Measurements from ENCODE around the gene PTPRA. TPM values are rescaled to one million over a fixed set of nuclear protein-coding genes. Genes with fewer than 3 reads are reported as not detected.
"Not testable (repeated sequence)": the region's sequence is repeated elsewhere in the genome, so short reads cannot be mapped to it uniquely, and the experiment has no call there.

The PTPRA gene
- total RNA-seq, 4 donors from 2014 or later, result 80.6 to 121 (median 97.1) TPM

DNA sequence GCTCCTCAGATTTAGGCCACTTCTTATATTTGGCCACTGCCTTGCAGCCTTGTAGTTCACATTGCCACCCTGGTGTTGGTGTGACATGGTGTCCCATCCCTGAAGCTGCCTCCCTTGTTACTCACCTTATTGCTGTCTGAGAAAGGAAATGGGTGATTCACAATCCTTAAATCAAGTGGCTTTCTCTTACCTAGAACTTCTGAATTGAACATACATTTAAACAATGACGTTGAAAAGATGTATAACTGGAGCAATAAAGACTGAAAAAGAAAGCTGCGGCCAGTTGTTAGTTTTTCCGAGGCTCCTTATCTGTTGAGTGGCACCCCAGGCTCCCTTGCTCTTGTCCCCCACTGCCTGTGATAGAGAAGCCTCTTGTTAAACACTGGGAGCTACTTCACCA is 141.4 kb downstream of the PTPRA start:
- DNase-seq, result no peak
- no peak for TF ChIP-seq POLR2A (IDR thresholded peaks at IDR 0.05)
- TF ChIP-seq, protein P1, sequence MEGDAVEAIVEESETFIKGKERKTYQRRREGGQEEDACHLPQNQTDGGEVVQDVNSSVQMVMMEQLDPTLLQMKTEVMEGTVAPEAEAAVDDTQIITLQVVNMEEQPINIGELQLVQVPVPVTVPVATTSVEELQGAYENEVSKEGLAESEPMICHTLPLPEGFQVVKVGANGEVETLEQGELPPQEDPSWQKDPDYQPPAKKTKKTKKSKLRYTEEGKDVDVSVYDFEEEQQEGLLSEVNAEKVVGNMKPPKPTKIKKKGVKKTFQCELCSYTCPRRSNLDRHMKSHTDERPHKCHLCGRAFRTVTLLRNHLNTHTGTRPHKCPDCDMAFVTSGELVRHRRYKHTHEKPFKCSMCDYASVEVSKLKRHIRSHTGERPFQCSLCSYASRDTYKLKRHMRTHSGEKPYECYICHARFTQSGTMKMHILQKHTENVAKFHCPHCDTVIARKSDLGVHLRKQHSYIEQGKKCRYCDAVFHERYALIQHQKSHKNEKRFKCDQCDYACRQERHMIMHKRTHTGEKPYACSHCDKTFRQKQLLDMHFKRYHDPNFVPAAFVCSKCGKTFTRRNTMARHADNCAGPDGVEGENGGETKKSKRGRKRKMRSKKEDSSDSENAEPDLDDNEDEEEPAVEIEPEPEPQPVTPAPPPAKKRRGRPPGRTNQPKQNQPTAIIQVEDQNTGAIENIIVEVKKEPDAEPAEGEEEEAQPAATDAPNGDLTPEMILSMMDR (IDR thresholded peaks at IDR 0.05), result no peak
- no peaks in the 10 kb centered on the region for H3K36me3 ChIP-seq
- no peak overlapping the region for H3K27ac ChIP-seq
- no peaks in the 10 kb centered on the region for H3K9me3 ChIP-seq
- H3K27me3 ChIP-seq, result no peaks in the 10 kb centered on the region
- no peaks in the 10 kb centered on the region for H3K4me1 ChIP-seq
- H3K4me3 ChIP-seq, result no peak overlapping the region
- intact Hi-C loops (cut with DNase I; ENCODE audit: low total_unique reads), result no loop called here

DNA sequence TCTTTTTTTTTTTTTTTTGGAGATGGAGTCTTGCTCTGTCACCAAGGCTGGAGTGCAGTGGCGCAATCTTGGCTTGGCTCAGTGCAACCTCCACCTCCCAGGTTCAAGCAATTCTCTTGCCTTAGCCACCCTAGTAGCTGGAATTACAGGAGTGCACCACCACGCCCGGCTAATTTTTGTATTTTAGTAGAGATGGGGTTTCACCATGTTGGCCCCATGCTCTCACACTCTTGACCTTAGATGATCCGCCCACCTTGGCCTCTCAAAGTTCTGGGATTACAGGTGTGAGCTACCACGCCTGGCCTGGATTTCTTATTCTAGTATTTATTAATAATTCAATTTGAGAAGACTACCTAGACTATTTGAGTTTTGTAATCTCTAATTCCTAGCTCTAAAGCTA is 142.0 kb downstream of the PTPRA start:
- DNase-seq; H3K27ac ChIP-seq; H3K9me3 ChIP-seq; H3K4me3 ChIP-seq; H3K4me1 ChIP-seq; intact Hi-C loops (cut with DNase I; ENCODE audit: low total_unique reads); H3K36me3 ChIP-seq; H3K27me3 ChIP-seq: not testable (repeated sequence)

DNA sequence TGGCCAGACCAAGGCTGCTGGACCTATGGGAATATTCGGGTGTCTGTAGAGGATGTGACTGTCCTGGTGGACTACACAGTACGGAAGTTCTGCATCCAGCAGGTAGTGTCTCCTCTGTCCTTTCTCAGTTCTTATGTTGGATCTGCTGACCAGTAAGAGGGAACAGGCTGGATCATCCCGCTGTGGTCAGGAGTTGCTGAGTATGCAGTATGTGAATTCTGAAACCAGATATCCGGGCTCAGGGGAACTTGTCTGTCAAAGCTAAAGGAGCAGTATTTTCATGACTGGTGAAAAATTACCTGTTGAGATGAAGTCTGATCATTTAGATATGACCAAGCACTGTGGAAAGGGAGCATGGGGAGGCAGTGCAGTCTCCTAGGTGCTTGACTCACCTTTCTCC is 148.0 kb downstream of the PTPRA start:
- no peaks in the 10 kb centered on the region for H3K36me3 ChIP-seq
- no peaks in the 10 kb centered on the region for H3K9me3 ChIP-seq
- H3K27me3 ChIP-seq, result no peaks in the 10 kb centered on the region
- no peak overlapping the region for H3K27ac ChIP-seq
- no peak for TF ChIP-seq POLR2A (IDR thresholded peaks at IDR 0.05)
- TF ChIP-seq, protein P1 (IDR thresholded peaks at IDR 0.05), result no peak
- no peak for DNase-seq
- H3K4me3 ChIP-seq, result no peak overlapping the region
- H3K4me1 ChIP-seq, result no peaks in the 10 kb centered on the region
- intact Hi-C loops (cut with DNase I; ENCODE audit: low total_unique reads), result no loop called here

DNA sequence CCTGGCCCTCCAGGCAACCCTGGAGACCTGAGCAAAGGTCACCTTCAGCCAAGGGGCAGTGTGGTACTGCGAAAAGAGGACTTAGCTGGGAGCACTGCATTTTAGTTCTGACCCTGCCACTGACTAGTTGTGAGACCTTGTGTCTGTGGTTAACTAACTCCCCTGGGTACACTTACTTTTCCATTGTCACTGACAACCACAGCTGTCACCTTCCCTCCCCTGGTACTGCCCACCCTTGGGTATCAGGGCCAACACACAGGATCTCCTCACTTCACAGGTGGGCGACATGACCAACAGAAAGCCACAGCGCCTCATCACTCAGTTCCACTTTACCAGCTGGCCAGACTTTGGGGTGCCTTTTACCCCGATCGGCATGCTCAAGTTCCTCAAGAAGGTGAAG is 148.5 kb downstream of the PTPRA start:
- H3K4me3 ChIP-seq, result no peak overlapping the region
- no peaks in the 10 kb centered on the region for H3K36me3 ChIP-seq
- TF ChIP-seq, protein P1 (IDR thresholded peaks at IDR 0.05), result no peak
- TF ChIP-seq POLR2A (IDR thresholded peaks at IDR 0.05), result no peak
- intact Hi-C loops (cut with DNase I; ENCODE audit: low total_unique reads), result no loop called here
- H3K27me3 ChIP-seq, result no peaks in the 10 kb centered on the region
- no peak overlapping the region for H3K27ac ChIP-seq
- H3K4me1 ChIP-seq, result no peaks in the 10 kb centered on the region
- DNase-seq, result no peak
- H3K9me3 ChIP-seq, result no peaks in the 10 kb centered on the region

DNA sequence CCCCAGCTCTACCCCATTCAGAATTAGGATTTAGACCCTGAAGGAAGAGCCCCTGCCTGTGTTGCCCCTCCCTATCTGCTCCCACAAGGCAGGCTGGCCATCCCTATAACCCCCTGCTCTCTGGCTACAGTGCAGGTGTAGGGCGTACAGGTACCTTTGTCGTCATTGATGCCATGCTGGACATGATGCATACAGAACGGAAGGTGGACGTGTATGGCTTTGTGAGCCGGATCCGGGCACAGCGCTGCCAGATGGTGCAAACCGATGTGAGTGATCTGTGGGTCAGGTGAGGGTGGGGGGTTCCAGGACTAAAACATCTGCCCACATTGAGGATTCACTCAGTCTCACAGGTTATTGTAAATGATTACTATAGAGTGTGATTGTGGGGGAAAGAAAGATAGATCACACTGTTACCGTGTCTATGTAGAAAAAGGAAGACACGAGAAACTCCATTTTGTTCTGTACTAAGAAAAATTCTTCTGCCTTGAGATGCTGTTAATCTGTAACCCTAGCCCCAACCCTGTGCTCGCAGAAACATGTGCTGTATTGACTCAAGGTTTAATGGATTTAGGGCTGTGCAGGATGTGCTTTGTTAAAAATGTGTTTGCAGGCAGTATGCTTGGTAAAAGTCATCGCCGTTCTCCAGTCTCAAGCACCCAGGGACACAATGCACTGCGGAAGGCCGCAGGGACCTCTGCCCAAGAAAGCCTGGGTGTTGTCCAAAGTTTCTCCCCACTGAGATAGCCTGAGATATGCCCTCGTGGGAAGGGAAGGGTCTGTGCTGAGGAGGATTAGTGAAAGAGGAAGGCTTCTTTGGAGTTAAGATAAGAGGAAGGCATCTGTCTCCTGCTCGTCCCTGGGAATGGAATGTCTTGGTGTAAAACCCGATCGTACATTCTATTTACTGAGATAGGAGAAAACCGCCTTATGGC is 149.5 kb downstream of the PTPRA start:
- H3K4me3 ChIP-seq; H3K9me3 ChIP-seq; H3K27me3 ChIP-seq; H3K4me1 ChIP-seq; intact Hi-C loops (cut with DNase I; ENCODE audit: low total_unique reads); DNase-seq; H3K27ac ChIP-seq; H3K36me3 ChIP-seq: not testable (repeated sequence)

DNA sequence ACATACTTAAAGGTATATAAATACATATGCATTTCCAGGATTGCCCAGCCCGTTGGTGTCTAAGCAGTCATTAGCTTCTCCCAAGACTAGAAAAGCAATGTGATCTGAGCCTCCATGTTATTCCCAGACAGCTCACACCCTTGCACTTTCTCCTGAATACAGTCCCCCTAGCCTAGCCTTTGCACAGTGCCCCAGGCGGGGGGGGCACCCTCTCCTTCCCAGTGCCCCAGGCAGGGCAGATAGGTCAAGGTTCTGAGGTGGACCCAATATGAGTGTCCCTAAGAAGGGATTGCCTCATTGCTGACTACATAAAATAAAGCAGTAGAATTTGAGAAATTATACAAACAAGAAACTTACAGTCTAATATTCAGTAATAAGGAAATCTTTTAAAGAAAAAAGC is 154.7 kb downstream of the PTPRA start:
- Histone ChIP-seq H3K4me3 (no peak overlapping the region), H3K27me3 (no peaks in the 10 kb centered on the region), H3K27ac (no peak overlapping the region), H3K36me3 (no peaks in the 10 kb centered on the region), H3K4me1 (no peaks in the 10 kb centered on the region), H3K9me3 (no peaks in the 10 kb centered on the region)
- TF ChIP-seq, protein P1 (IDR thresholded peaks at IDR 0.05), result no peak
- TF ChIP-seq POLR2A (IDR thresholded peaks at IDR 0.05), result no peak
- intact Hi-C loops (cut with DNase I; ENCODE audit: low total_unique reads), result no loop called here
- DNase-seq, result no peak

Data from uterus (tissue), 4 donors.